ENCODE results near the gene HSP90AB1. TPM values are rescaled to one million over a fixed set of nuclear protein-coding genes. Genes with fewer than 3 reads are reported as not detected.
A peak's percentile ranks its signal among the peaks of the same experiment; 100 is the strongest.

HSP90AB1 gene
- total and polyA plus RNA-seq, 2 of the 8 experiments (the other 6 are each of a cell fraction or from before 2014, with no cell fraction given), result 1,564 to 2,297 TPM

GRCh38 chr6:44245391-44245911, 1.4 kb upstream of the HSP90AB1 start:
- peaks cover 23 to 31% of the 10 kb centered on the region in 2 experiments for H4K20me1 ChIP-seq (replicated peaks in 1 of 2; ENCODE audit: control insufficient read depth in 1 of 2, insufficient read depth in 2 of 2, low read length in 2 of 2)
- peak overlapping the region; percentile 86 for H2BK5ac ChIP-seq (ENCODE audit: low read depth, low read length)
- peak overlapping the region; percentile 94 for H2AK5ac ChIP-seq (ENCODE audit: low read depth, low read length)
- ChIA-PET CTCF (ENCODE audit: partially characterized antibody) (interaction anchor here (0.6 to 8.1 kb wide), 17 partner anchors 10 to 148 kb away, joined by 3 to 102 read pairs (median 6); partner anchors contain the start of genes MYMX, SLC29A1 and SLC35B2), POLR2A (ENCODE audit: partially characterized antibody) (interaction anchor here (1.0 to 18.9 kb wide), 30 partner anchors 12 to 1192 kb away, joined by 3 to 581 read pairs (median 18); partner anchors contain the start of genes AARS2, CAPN11, CUL7 and MYMX)
- WGBS, 2 experiments (ENCODE audit: extremely low coverage in 1 of 2, insufficient coverage in 1 of 2, insufficient read length in 1 of 2, insufficient replicate concordance in 2 of 2, low coverage in 1 of 2, low lambda C conversion rate in 2 of 2, missing lambda C conversion rate in 1 of 2), result 75% methylated on average over 12 of the region's 12 CpGs; no CpG with 5 or more reads in 1 of the 2 experiments
- no peak overlapping the region for H3K14ac ChIP-seq (ENCODE audit: insufficient read length)
- DNase-seq (ENCODE audit: low read depth in 1 of 2, low spot score in 2 of 2) (no peak), FAIRE-seq (no peak)
- H2BK120ac ChIP-seq (replicated peaks; ENCODE audit: low read depth, low read length), result no peak overlapping the region
- H4K91ac ChIP-seq (replicated peaks; ENCODE audit: insufficient read length, low read length), result peak overlapping the region; percentile 95
- peaks cover 27 to 36% of the 10 kb centered on the region in 2 experiments for H3K79me2 ChIP-seq (ENCODE audit: control insufficient read depth in 1 of 2, insufficient read depth in 2 of 2, low read length in 2 of 2)
- peak overlapping the region; percentile 54; the same call in 1 of the 2 replicates for H3K27ac ChIP-seq (ENCODE audit: low read depth, low read length)
- H3K36me3 ChIP-seq (ENCODE audit: control insufficient read depth in 2 of 4, insufficient read depth in 4 of 4, low read length in 3 of 4), result peaks cover 21 to 26% (median 23%) of the 10 kb centered on the region in 4 experiments
- H2BK20ac ChIP-seq (ENCODE audit: low read length), result 0 out of 2 replicates have a peak overlapping the region, but pooled peaks have one; percentile 43
- H2BK15ac ChIP-seq (ENCODE audit: low read length), result peak overlapping the region; percentile 97; the same call in 1 of the 2 replicates
- no peak overlapping the region for H3K56ac ChIP-seq (replicated peaks; ENCODE audit: insufficient read length, low read depth, low read length)
- peak overlapping the region; percentile 40 to 96 (median 54) for H3K4me3 ChIP-seq (ENCODE audit: extremely low read depth in 1 of 4, insufficient read depth in 2 of 4, low read depth in 3 of 4, low read length in 4 of 4)
- H3K4me1 ChIP-seq (replicated peaks in 1 of 4; ENCODE audit: control insufficient read depth in 3 of 4, insufficient read depth in 4 of 4, low read length in 3 of 4), result peaks cover 7 to 18% (median 13%) of the 10 kb centered on the region in 4 experiments
- H3K23me2 ChIP-seq (ENCODE audit: low read depth, low read length), result peaks cover 12% of the 10 kb centered on the region
- peak overlapping the region; percentile 84; the same call in 1 of the 2 replicates for H2BK12ac ChIP-seq (ENCODE audit: low read depth, low read length)
- peak overlapping the region; percentile 75 for H3K4ac ChIP-seq (replicated peaks; ENCODE audit: insufficient read length, low read depth, low read length)
- no peaks in the 10 kb centered on the region for H3K9me3 ChIP-seq (ENCODE audit: insufficient read depth in 2 of 2, low read depth in 1 of 2, low read length in 1 of 2)
- peak overlapping the region; percentile 95 for H4K8ac ChIP-seq (ENCODE audit: extremely low read depth, insufficient read depth, low read length)
- peak overlapping the region; percentile 61; the same call in 1 of the 2 replicates for H2AFZ ChIP-seq (ENCODE audit: low read length)
- H4K5ac ChIP-seq (ENCODE audit: insufficient read length, low read depth, low read length), result peak overlapping the region; percentile 46
- H3K27me3 ChIP-seq (replicated peaks in 1 of 4; ENCODE audit: control insufficient read depth in 3 of 4, extremely low read depth in 1 of 4, insufficient read depth in 3 of 4, low read length in 3 of 4), result no peaks in the 10 kb centered on the region
- no peaks in the 10 kb centered on the region for H3K79me1 ChIP-seq (ENCODE audit: low read depth, low read length)
- H3K9ac ChIP-seq (replicated peaks in 1 of 4; ENCODE audit: extremely low read depth in 1 of 4, low read depth in 3 of 4, low read length in 3 of 4), result peak overlapping the region in 3 of 4 experiments; percentile 9 to 64 (median 59); a peak in 5 of 7 replicates
- no peak overlapping the region for H3K23ac ChIP-seq (ENCODE audit: insufficient read length)
- peak overlapping the region; percentile 89 for H3K18ac ChIP-seq (ENCODE audit: extremely low read depth, low read length)
- H3K4me2 ChIP-seq (ENCODE audit: insufficient read depth in 1 of 2, low read depth in 2 of 2, low read length in 2 of 2), result peak overlapping the region; percentile 88 to 92
- no peak for TF ChIP-seq RBBP5 (IDR thresholded peaks at IDR 0.05; ENCODE audit: borderline replicate concordance, low read depth, low read length)
- TF ChIP-seq FOSL1 (IDR thresholded peaks at IDR 0.05; ENCODE audit: insufficient read depth, low read depth, low read length), result no peak
- no peak for TF ChIP-seq ZNF274 (IDR thresholded peaks at IDR 0.05; ENCODE audit: borderline replicate concordance, extremely low read depth, low read length)
- no peak for TF ChIP-seq POLR2AphosphoS5 (IDR thresholded peaks at IDR 0.05; ENCODE audit: low read depth, low read length)
- no peak for TF ChIP-seq PHF8 (conservative IDR thresholded peaks at IDR 0.05; ENCODE audit: low read depth, low read length)
- TF ChIP-seq E2F6 (IDR thresholded peaks at IDR 0.05), result no peak
- TF ChIP-seq EGR1 (IDR thresholded peaks at IDR 0.05; ENCODE audit: borderline replicate concordance, low read depth, low read length), result no peak
- no peak for TF ChIP-seq BCL11A (IDR thresholded peaks at IDR 0.05; ENCODE audit: low read depth in 2 of 2, low read length in 2 of 2)
- no peak for TF ChIP-seq CREB1 (IDR thresholded peaks at IDR 0.05)
- TF ChIP-seq SRF (IDR thresholded peaks at IDR 0.05; ENCODE audit: low read depth, low read length), result no peak
- no peak for TF ChIP-seq SIX5 (IDR thresholded peaks at IDR 0.05; ENCODE audit: low read depth, low read length)
- TF ChIP-seq EZH2 (IDR thresholded peaks at IDR 0.05; ENCODE audit: low read depth, low read length, severe bottlenecking), result no peak
